Prostate gland (tissue), 2 donors: ENCODE results near the gene KRT77.

Experiments
- POLR2A ChIP-seq: fragments of 450-650 bp; IDR thresholded peaks from one replicate; pipeline ENCODE4 v1.6.1; 2016; ENCODE audit warnings: antibody characterized with exemption, mild to moderate bottlenecking
- POLR2AphosphoS5 ChIP-seq: sonication (generic); formaldehyde crosslinking; IDR thresholded peaks from one replicate; pipeline ENCODE4 v1.6.1; 2017; ENCODE audit warnings: antibody characterized with exemption
- TF ChIP-seq, protein P1 (sequence below), 4 experiments: fragments of 200-600 bp in 2 of 4; fragments of 450-650 bp in 2 of 4; sonication (generic) in 2 of 4; IDR thresholded peaks; 1 replicate in 3 of 4; 2 replicates in 1 of 4; pipeline ENCODE4 v1.5.1; 2016 to 2019; ENCODE audit warnings: antibody characterized with exemption in 4 of 4, mild to moderate bottlenecking in 2 of 4, moderate library complexity in 2 of 4

DNA sequence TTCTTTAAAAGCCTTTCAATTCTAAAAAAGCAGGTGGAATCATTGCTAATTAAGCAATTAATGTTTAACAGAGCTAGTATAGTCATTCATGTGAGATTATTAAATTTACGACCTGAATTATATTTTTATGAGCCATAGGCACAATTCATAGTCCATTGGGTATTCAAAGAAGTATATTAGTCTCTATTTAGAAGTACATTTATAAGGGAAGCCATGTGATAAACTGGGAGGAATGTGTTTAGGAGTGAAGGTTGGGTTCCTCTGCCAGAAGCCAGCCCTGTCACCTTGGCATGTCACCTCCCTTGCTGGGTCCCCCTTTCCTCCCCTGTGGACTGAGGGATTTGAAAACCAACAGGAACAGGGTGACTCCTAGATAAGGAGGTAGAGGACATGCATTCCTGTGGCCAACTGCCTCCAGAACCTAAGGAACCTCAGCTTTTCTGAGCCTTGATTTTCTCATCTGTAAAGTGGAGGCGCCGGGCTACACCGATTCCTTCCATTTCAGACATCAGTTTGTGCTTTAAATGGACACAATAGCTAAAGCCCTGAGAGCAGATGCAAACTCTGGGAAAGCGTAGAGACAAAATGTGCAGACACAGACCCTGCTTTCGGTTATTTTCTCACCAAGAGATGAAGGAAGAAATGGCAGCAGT, 45.9 kb downstream of the KRT77 start:
- no peak for TF ChIP-seq POLR2AphosphoS5
- TF ChIP-seq POLR2A: no peak
- TF ChIP-seq, protein P1, sequence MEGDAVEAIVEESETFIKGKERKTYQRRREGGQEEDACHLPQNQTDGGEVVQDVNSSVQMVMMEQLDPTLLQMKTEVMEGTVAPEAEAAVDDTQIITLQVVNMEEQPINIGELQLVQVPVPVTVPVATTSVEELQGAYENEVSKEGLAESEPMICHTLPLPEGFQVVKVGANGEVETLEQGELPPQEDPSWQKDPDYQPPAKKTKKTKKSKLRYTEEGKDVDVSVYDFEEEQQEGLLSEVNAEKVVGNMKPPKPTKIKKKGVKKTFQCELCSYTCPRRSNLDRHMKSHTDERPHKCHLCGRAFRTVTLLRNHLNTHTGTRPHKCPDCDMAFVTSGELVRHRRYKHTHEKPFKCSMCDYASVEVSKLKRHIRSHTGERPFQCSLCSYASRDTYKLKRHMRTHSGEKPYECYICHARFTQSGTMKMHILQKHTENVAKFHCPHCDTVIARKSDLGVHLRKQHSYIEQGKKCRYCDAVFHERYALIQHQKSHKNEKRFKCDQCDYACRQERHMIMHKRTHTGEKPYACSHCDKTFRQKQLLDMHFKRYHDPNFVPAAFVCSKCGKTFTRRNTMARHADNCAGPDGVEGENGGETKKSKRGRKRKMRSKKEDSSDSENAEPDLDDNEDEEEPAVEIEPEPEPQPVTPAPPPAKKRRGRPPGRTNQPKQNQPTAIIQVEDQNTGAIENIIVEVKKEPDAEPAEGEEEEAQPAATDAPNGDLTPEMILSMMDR (IDR thresholded peaks at IDR 0.05): no peak
